SU-DHL-6 (cell line): ENCODE data around the gene BOD1L1.

Experiments used
- EZH2phosphoT487 ChIP-seq: fragments of 200-600 bp; sonication (generic), shearing (Covaris generic); conservative IDR thresholded peaks from 2 replicates; pipeline ENCODE4 v1.6.1; 2018; ENCODE audit warnings: mild to moderate bottlenecking, antibody characterized with exemption, low read length, moderate library complexity, mixed read lengths
- TF ChIP-seq, protein P1 (sequence below): fragments of 200-600 bp; sonication (generic); IDR thresholded peaks from one replicate; pipeline ENCODE4 v1.5.1; 2017; ENCODE audit warnings: antibody characterized with exemption, mild to moderate bottlenecking, low read length, moderate library complexity; ENCODE audit not compliant: insufficient read depth, poor library complexity, severe bottlenecking

DNA sequence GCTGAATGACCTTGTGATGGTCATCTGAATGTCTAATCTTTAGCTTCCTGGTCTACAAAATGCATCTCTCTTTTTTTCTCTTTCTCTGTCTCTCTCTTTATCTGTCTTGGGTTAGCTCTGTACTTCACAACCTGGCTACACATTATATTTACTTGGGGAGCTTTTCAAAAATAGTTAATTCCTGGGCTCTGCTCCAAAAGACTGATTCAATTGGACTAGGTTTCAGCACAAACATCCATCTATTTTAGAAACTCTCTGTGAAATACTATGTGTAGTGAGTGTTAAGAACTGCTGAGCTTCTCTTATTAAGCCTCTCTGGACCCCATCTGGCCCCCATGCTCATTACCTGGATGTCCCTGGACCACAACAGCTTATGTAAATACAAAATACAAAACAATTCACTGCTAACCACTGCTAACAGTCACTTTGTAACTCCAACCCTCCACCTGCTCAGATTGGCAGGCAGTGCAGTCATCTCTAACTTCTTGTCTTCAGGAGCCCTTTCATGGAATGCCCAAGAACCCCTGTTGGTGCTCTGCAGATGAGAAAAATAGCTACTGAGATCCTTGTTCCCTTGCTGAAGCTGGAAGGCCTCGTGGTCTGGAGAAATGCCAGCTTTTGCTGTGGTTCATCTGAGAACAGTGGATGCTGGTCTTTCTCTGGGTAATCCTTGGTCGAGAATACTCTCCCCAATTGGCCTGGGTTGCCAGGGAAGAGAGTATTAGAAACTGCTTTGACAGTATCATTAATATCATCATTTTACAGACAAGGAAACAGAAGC is 14.8 kb upstream of the BOD1L1 start:
- TF ChIP-seq, protein P1, sequence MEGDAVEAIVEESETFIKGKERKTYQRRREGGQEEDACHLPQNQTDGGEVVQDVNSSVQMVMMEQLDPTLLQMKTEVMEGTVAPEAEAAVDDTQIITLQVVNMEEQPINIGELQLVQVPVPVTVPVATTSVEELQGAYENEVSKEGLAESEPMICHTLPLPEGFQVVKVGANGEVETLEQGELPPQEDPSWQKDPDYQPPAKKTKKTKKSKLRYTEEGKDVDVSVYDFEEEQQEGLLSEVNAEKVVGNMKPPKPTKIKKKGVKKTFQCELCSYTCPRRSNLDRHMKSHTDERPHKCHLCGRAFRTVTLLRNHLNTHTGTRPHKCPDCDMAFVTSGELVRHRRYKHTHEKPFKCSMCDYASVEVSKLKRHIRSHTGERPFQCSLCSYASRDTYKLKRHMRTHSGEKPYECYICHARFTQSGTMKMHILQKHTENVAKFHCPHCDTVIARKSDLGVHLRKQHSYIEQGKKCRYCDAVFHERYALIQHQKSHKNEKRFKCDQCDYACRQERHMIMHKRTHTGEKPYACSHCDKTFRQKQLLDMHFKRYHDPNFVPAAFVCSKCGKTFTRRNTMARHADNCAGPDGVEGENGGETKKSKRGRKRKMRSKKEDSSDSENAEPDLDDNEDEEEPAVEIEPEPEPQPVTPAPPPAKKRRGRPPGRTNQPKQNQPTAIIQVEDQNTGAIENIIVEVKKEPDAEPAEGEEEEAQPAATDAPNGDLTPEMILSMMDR = no peak
- no peak for TF ChIP-seq EZH2phosphoT487
